ENCODE results near the gene PEA15. TPM values are rescaled to one million over a fixed set of nuclear protein-coding genes. Genes with fewer than 3 reads are reported as not detected.

PEA15 gene
- total and polyA plus RNA-seq, 7 donors = 51.2 to 232 (median 95.9) TPM

- WGBS, 3 donors = 64 to 70% (median 65%) methylated on average over 2 of the region's 2 CpGs
- DNase-seq (no peak), ATAC-seq (no peak)
- Histone ChIP-seq H3K9me3 (no peaks in the 10 kb centered on the region), H3K27me3 (ENCODE audit: insufficient read depth in 3 of 3, low read length in 2 of 3) (no peaks in the 10 kb centered on the region), H3K36me3 (ENCODE audit: insufficient read depth in 1 of 2, low read depth in 1 of 2) (no peaks in the 10 kb centered on the region), H3K4me3 (no peak overlapping the region), H3K27ac (peak overlapping the region; percentile 88), H3K4me1 (peaks cover 30% of the 10 kb centered on the region)
- TF ChIP-seq CTCF (IDR thresholded peaks at IDR 0.05) = no peak
- intact Hi-C loops (cut with DNase I) = no loop called here
Observed at GRCh38 chr1:160186729-160187128, 18.5 kb upstream of the PEA15 start.

- intact Hi-C loops (cut with DNase I) = no loop called here
- no peaks in the 10 kb centered on the region for H3K27me3 ChIP-seq (ENCODE audit: insufficient read depth in 3 of 3, low read length in 2 of 3)
- 77 to 83% (median 80%) methylated on average over 7 of the region's 7 CpGs for WGBS, 3 donors
Observed at GRCh38 chr1:160187407-160187806, 17.8 kb upstream of the PEA15 start.

GRCh38 chr1:160188341-160188740, 16.8 kb upstream of the PEA15 start:
- Histone ChIP-seq H3K9me3 (no peaks in the 10 kb centered on the region), H3K4me1 (peaks cover 33% of the 10 kb centered on the region), H3K27me3 (ENCODE audit: insufficient read depth in 3 of 3, low read length in 2 of 3) (no peaks in the 10 kb centered on the region), H3K4me3 (peak overlapping the region; percentile 75), H3K27ac (peak overlapping the region; percentile 88), H3K36me3 (ENCODE audit: insufficient read depth in 1 of 2, low read depth in 1 of 2) (no peaks in the 10 kb centered on the region)
- ATAC-seq = no peak
- TF ChIP-seq CTCF (IDR thresholded peaks at IDR 0.05) = no peak
- intact Hi-C loops (cut with DNase I) = no loop called here
- 36 to 64% (median 51%) methylated on average over 7 of the region's 7 CpGs for WGBS, 3 donors
- DNase-seq = no peak

More at GRCh38 chr1:160187407-160187806, 17.8 kb upstream of the PEA15 start:
- TF ChIP-seq CTCF (IDR thresholded peaks at IDR 0.05) = no peak
- H3K4me1 ChIP-seq = peaks cover 30% of the 10 kb centered on the region
- no peak for ATAC-seq
- no peaks in the 10 kb centered on the region for H3K9me3 ChIP-seq
- H3K4me3 ChIP-seq = no peak overlapping the region
- no peak for DNase-seq
- H3K27ac ChIP-seq = peak overlapping the region; percentile 88
- H3K36me3 ChIP-seq (ENCODE audit: insufficient read depth in 1 of 2, low read depth in 1 of 2) = no peaks in the 10 kb centered on the region

- peak within 1 kb of the TSS; percentile 88 for H3K27ac ChIP-seq
Observed at GRCh38 chr1:160189649-160190625, 15.2 kb upstream of the PEA15 start, which contains the start of gene CASQ1. Gene CASQ1 (plus strand): TSS chr1:160190575. CDS start chr1:160190752, 177 bp downstream.

More at GRCh38 chr1:160189649-160190625, 15.2 kb upstream of the PEA15 start, which contains the start of gene CASQ1:
- Histone ChIP-seq H3K9me3 (no peaks in the 10 kb centered on the region), H3K4me3 (peak within 1 kb of the TSS; percentile 75), H3K4me1 (peaks cover 33% of the 10 kb centered on the region), H3K36me3 (ENCODE audit: insufficient read depth in 1 of 2, low read depth in 1 of 2) (peaks cover 0 to 6% of the 10 kb centered on the region in 2 donors), H3K27me3 (ENCODE audit: insufficient read depth in 3 of 3, low read length in 2 of 3) (no peaks in the 10 kb centered on the region)
- 17 to 31% (median 18%) methylated on average over 15 of the region's 15 CpGs for WGBS, 3 donors
- DNase-seq = peak; percentile 55 to 87
- TF ChIP-seq CTCF (IDR thresholded peaks at IDR 0.05) = no peak
- intact Hi-C loops (cut with DNase I) = loop anchor here in 1 of 2 donors (5.0 kb wide), 1 partner anchor 73 kb away; the partner anchor contains the start of gene ATP1A2
- ATAC-seq = peak; percentile 48 to 72 (median 60)
